CD4-positive, alpha-beta T cell treated with Interferon alpha-2 for 1 hour (primary cell): ENCODE data around the gene CYFIP2.
A peak's percentile ranks its signal among the peaks of the same experiment; 100 is the strongest.

ENCODE experiments used
- DNase-seq, 2 donors: peaks; one replicate each; pipeline ENCODE4 v3.0.0-alpha.2; 2020 to 2022

Gene CYFIP2

DNA sequence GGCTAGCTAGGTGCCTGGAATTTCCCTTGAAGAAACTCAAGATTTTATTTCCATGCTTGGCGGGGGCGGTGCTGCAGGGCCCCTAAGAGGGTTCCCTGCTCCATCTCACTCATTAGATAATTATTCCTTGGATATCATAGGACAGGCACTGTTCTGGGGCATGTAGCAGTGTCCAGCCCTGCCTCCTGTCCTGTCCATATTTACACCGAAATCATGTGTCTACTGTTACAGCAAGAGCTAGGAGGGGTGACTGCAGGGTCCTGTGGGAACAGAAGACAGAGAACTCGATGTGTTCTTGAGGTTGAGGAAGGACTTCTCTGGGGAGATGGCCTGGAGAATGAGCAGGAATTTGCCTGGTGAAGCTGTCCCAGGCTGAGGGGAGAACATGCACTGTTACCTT, 96.6 kb downstream of the CYFIP2 start:
- DNase-seq: no peak

DNA sequence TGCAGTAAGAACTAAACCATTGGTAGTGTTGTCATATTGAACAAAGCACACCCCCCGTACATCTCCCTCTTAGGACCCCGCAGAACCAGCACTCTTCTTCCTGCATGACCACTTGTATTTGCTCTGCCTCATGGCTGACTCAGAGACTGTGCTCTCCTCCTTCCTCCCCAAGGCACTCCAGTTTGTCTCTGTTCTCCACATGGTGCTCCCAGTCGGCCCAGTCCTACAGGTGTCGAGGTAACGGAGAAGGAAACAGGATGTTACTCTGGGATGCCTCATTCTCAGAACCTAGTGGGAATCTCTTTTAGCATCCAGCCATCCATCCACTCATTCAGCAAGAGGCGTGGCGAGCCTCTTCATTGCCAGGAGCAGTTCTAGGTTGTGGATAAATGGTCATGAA, 97.1 kb downstream of the CYFIP2 start:
- no peak for DNase-seq

DNA sequence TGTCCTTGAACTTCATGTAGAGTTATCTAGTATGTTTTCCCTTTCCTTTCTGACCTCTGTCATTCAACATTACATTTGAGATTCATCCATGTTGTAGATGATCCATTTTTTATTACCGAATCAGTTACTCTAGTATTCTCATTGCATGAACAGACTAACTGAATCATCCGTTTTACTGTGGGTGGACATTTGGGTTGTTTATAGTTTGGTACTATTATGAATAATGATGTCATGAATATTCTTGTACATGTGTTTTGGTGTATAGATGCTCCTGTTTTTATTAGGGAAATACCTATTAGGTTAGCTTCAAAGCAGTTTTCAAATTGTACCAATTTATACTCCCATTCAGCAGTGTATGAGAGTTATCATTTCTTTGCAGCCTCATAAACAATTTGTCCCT, 99.8 kb downstream of the CYFIP2 start:
- no peak for DNase-seq

DNA sequence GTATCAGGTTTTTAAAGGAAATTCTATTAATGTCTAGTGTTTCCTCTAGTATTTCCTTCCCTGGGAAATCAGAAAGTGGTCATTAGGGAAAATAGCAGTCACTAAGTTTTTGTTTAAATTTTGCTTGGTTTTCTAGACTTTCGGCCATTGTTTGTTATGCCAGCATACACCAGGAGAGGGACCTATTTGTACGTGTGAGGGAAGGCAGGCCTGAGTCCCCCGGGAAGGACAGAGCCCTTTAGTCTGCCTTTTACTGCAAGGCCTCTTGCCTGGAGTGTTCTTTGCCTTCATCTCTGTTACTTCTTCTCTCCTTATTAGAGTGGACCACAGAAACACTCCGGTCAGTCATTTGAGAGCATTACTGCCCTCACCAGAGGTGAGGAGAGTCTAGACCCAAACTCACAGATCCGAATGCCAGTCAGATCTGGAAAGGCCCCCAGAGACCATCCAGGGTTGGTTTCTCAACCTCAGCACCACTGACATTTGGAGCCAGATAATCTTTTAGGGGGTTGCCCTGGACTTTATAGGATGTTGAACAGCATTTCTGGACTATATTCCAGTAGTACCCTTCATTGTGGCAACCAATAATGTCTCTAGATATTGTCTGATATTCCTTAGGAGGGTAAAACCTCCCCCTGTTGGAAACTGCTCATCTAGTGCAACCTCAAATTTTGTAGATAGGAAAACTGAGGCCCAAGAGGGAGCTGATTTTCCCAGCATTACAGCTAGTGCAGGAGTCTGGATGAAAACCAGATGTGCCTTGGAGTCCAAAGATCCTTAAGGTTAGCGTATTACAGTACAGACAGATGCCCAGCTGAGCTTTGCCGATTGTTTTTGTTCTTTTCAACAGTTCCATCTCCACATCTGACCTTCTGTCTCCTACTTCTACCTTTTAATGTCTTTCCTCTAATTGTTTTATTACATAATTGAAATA, 101.1 kb downstream of the CYFIP2 start:
- no peak for DNase-seq

DNA sequence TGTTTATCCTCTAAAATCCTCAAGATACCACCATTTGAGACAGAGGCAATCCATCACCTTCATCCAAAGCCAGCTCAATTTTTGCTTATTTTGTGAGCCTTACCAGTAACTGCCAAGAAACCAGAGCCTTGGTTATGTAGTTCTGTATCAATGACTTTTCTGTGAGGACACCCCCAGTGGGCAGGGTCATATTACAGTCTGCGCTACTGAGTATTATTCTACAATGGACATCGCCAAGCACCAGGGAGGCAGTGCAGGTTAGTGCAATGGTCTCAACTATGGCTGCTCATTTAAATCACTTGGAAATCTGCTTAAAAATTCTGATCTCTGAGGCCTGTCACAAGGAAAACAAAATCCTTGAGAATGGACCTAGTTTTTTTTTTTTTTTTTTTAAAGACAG, 103.6 kb downstream of the CYFIP2 start:
- no peak for DNase-seq

DNA sequence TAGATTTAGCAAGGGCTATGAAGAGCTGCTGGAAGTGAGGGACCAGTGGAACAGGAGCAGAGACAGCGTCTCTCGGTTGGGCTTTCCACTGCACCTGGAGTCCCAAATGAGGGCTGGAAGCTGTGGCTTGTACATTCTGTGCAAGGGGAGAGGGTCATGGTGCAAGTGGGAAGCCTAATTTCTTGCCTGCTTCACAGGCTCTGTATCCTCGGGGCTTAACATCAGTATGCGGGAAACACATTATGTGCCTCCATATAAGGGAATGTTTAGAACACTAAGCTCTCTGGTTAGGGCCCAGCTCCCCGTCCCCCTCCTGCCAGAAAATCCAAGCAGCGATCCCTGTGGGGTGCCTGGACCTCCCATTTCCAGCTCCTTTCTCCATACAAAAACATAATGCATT, 105.0 kb downstream of the CYFIP2 start:
- DNase-seq: no peak

DNA sequence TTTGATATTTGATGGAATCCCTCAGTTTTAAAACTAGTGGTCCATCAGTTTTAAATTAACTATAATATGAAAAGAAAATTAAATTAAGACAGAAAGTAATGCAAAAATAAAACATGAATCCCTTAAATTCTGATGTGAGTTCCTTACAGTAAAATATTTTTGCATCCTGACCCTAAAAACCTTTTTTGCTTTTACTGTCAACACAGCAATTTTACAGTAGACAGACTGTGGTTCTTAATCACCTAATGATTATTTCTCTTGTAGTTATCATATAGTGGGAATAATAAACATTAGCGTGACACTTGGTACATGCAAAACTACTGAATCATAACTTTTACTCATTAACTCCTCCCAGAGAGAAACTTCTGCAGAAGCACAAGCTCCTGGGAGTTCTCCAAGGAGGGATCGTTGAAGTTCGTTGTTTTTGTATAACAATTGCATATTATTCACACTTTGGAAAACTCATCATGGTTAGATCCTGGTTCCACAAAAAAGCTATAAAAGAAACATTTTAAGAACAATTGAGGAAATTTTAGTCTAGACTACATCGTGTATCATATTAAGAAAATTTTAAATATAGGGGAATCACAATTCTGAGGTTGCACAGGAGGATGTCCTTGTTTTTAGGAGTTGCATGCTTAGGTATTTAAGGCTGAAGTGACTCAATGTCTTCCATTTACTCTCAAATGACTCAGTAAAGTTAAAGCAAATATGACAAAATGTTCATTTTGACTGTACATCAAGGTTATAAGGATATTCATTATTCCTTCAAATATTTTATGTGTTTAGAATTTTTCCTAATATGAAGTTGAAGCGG, 105.9 kb downstream of the CYFIP2 start:
- DNase-seq: no peak

DNA sequence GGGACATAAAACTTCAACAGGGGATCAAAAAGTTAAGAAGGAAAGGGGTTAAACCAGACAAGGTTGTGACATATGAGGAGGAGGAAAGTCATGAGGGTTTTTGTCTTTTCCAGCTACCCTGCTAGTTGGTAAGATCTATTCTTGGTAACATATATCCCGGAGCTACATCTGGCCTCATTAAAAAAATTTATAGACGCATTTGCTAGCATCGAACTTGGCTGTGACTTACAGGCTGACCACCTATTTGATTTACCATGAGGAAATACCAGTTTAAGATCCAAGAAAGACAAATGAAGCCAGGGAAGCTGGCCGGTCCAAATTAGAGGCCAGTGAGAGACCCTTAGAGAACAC, 106.5 kb downstream of the CYFIP2 start:
- no peak for DNase-seq

DNA sequence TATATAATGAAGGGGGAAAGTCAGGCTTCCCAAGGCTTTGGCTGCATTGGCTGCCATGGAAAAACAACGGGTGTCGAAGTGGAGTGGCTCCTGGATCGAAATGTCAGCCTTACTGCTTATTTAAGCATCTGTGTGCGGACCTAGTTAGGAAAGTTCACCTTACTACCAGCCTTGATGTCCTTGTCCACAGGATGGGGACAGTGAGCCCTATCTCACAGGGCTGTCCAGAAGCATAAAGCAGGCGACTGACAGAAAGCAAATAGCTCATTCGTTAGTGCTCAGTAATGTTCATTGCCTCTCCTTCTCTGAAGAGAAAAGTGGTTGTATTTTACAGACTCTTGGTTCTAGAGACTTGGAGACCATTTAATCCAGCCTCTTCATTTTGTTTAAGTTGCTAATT, 112.6 kb downstream of the CYFIP2 start:
- DNase-seq: no peak

DNA sequence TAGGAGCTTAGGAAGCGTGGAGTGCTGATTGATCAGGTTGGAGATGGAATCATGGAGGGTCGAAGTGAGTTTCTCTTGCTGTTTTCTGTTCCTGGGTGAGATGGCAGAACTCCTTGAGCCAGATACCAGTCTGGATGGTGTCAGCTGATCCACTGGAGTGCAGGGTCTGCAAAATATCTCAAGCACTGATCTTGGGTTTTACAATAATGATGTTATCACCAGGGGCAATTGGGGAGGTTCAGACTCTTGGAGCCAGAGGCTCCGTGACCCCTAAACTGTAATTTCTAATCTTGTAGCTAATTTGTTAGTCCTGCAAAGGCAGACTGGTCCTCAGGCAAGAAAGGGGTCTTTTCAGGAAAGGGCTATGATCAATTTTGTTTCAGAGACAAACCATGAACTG, 114.1 kb downstream of the CYFIP2 start:
- no peak for DNase-seq

DNA sequence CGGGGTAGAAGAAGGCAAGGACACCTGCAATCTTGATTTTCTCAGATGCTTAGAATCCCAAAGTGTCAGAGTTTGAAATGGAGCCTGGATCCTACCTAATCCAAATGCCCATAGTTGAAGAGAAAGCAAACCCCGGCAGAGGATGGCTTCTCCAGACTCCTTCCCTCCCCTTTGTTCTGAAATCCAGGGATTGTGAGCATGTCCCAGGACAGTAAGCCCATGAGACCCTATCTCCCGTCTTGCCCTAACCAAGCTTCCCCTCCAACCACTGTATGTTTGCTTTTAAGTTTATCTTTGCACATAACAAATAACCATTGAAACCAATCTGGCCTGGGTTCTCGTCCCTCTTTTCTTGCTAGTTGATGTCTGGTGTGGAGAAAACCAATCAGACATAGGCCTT, 115.8 kb downstream of the CYFIP2 start:
- no peak for DNase-seq

DNA sequence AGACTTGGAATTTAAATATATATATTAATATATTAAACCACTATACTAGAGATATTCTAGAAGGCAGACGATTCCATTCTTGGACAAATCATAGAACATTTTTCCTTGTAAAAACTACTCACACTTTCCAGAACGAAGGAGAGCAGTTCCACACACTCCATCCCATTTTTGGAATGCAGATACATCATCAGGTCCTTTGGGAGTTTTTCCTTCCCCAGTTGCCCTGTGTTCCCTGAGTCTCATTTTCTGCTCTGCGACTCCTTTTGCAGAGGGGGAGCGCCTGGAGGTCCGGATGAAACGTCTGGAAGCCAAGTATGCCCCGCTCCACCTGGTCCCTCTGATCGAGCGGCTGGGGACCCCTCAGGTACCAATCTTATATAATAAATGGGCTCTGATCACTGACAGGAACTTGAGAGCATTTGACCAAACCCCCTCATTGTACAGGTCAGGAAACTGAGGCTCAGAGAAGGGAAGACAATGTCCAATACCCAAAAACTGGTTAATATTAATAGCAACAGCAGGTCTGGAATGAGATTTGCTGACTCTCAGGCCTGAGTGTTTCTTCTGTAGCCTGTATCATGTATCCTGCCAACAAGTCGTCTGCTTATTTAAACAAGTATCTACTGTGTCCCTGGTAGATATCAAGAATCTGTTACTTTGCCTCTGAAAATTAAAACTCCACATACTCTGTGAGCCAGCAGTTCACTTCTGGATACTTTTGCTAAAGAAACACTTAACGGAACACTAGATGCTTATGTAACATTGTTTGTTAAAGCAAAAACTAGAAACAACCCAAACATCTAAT, 117.3 kb downstream of the CYFIP2 start:
- no peak for DNase-seq

DNA sequence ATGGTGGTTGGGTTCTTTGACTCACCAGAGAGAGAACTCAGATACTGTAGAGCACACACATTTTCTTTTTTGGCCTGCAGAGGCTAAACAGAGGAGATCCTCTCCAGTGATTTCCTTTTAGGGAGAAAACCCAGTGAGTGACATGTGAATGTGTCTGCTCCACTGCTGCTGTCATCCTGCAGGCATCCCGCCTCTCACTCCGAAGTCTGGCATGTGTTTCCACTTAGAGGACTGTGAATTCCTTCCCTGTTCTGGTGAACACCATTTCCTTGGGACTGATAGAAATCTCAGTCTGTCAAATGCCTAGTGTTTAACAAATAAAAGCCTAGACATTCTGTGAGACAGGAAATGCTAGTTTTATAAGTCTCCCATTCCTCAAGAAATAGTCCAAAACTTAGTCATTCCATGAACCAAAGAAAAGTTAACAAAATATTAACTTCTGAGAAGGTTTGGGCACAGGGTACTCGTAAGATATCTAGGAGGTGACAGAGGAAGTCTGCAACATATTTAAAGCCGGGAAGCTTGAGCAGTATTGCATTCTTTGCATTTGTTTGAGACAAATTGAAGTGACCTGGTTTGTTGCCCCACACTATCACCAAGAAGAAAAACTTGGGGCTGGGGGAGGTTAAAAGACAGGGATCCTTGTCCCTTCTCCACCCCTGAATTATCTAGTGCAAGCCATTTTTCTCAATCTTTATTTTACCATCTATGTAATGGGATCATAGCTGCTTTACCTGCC, 119.2 kb downstream of the CYFIP2 start:
- no peak for DNase-seq

DNA sequence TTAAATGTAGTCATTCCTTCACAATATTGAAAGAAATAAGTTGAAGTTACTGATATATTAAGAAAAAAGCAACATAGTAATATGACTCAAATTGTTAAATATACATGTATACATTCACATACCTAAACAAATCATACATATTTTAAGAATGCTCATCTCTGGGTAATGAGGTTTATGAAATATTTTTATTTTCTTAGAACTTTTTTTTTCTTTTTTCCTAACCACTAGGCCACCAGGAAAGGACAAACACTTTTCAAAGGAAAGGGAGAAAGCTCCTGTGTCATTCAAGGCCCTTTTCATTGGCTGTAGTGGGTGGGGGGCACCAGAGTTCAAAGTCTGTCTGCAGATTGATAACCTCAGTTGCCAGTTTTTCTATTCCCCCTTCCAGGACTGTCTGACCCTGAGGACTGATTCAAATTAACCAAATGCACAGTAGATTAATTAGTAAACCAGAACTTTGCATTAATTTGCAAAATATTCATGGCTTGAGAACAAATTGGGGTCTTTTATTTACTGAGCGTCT, 121.2 kb downstream of the CYFIP2 start:
- no peak for DNase-seq

DNA sequence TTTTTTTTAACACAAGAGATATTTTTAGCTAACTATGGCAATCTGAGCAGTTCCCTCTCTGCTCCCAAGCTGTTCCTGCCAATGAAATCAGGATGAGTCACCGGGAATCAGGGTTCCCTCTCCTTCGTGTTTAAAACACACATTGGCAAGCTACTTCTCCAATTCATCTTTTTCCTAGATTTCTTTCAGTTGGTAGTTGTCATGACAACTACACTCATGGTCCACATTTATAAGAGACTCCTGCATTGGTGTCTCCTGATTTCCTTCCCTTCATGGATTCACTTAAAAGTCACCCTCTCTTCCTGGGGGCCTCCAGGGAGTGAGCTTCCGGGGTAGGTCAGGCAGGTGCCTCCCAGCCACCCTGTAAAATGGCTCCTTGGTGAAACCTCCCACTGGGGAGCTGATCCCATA, 121.8 kb downstream of the CYFIP2 start:
- DNase-seq: no peak

DNA sequence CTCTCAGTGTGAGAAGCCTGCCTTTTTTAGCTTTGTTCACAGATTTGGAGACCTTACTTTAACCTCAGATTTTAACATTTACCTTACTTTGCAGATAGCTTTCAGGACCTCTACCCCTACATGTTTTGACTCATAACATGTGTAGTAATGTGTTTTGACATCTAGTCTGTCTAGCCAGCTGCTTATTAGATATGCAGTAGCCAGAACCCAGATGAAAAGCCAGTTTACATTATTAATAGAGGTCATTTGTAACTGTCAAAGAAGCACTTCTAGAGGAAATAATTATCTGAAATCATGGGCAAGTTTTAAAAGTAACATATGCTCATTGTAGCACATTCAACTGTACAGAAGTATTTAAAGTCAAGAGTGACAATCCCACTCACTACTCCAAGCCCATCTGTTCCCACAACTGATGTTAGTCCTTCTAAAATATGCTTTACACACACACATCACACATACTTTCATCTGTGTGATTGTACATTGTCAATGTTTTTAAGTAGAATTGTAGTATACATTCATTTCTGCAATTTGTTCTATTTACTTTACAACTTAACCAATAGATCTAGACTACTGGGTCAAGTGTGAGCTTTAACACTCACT, 122.3 kb downstream of the CYFIP2 start:
- DNase-seq: no peak

DNA sequence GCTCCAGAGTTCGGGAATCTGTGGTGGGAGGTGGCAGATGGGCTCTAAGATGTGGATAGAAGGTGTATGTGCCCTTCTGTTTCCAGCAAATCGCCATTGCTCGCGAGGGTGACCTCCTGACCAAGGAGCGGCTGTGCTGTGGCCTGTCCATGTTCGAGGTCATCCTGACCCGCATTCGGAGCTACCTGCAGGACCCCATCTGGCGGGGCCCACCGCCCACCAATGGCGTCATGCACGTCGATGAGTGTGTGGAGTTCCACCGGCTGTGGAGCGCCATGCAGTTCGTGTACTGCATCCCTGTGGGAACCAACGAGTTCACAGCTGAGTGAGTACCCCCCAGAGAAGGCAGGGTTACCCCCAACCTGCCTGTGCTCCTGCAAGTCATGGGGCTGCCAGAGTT, 123.2 kb downstream of the CYFIP2 start:
- DNase-seq: no peak

DNA sequence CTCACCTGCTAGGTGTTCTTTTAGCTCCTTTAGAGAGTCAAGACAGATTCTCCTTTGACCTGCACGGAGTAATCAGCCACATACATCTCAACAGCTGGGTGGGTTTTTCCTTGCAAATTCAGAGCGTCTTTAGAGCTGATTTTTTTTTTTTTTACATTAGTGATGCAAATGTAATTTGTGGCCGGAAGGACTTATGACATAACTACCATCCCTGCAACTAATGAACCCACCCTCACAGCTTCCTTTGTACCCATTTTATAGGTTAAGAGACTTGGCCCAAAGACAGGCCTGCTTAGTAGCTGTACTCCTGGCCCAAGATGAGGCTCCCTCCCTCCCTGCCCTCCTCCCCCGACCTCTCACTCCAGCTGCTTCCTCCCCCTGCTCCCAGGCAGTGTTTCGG, 124.2 kb downstream of the CYFIP2 start:
- DNase-seq: peak in 1 of 2 donors; percentile 31

DNA sequence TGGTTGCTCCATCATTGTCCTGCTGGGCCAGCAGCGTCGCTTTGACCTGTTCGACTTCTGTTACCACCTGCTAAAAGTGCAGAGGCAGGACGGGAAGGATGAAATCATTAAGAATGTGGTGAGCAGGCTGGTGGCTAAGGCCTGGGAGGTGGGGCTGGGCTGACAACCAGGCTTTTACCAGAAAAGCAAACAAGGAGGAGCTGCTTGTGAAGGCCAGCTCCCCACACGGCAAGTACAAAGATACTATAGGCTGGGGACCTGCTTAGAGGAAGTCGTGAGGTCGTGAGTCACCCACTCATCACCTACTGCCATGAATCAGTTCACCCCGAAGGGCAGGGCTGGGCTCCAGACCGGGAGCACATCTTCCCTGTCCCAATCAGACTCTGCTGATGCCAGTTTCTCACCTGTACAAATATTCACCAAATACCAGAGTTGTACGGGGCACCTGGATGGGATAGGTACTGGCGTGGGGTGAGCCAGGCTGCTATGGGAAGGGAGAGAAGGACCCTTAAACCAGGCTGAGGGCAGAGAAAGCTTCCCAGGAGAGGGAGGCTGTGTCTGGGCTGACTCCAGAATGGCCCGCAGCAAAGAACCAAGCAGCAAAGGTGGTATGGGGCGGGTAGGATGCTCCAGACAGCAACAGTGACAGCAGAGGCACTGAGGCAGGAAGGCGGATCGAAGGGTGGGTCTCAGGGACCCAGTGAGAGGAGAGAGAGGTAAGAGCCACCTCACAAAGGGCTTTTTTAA, 124.8 kb downstream of the CYFIP2 start:
- peak; percentile 48 to 60 for DNase-seq

DNA sequence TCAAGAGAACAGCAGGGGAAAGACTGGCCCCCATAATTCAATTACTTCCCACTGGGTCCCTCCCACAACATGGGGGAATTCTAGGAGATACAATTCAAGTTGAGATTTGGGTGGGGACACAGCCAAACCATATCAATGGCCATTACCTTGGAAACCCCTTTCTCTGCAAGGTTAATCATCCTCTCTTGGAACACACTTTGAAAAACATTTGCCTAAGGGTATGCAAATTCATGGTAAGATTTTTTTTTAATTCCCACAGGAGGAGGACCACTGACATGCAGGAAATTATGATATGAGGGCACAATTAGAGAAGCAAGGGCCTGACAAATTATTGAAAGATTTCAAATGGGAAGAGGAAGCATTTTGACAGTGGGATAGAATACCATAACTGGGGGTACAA, 132.4 kb downstream of the CYFIP2 start:
- no peak for DNase-seq
